K562 (cell line): ENCODE measurements around the gene PRKAR1B. TPM values are rescaled to one million over a fixed set of nuclear protein-coding genes. Genes with fewer than 3 reads are reported as not detected.

Experiments used
- ATAC-seq: fragments of 200-7000 bp; cut with Tn5 transposase; 3 replicates; pipeline ENCODE4 v1.9.1; 2020; ENCODE audit warnings: moderate library complexity
- BruUV-seq: library from RNA; stranded (reverse); fragments of 400-500 nt; replicated peaks from 2 replicates; lab custom pipeline; 2021; lab: Mats Ljungman, UMichigan
- CTCF ChIA-PET: fragments of 300-600 bp; formaldehyde crosslinking; extraction: SDS; loops from one replicate; lab custom pipeline; 2021; ENCODE audit warnings: low intra/inter-chr PET ratio; lab: Yijun Ruan, JAX
- POLR2A ChIA-PET: fragments of 300-600, 350-650 bp; sonication (Branson Sonifier 250); formaldehyde crosslinking; extraction: SDS; loops from one replicate; lab custom pipeline; 2021; ENCODE audit warnings: antibody characterized with exemption, inconsistent platforms; lab: Yijun Ruan, JAX
- DNase-seq, 4 experiments: peaks; one replicate each; pipeline versions ENCODE4 v3.0.0 to v3.0.0-alpha.2; 2011 to 2018; ENCODE audit warnings: low spot score in 3 of 4, mixed read lengths in 3 of 4; ENCODE audit errors: extremely low read depth in 1 of 4
- FAIRE-seq: peaks from 2 replicates; lab custom pipeline; 2011; peaks lifted over from hg19 to GRCh38; lab: Jason Lieb, UNC
- H2AFZ ChIP-seq: 2 replicates; pipeline ENCODE4 v1.6.0; 2011; ENCODE audit warnings: low read depth, low read length, control low read depth, inconsistent platforms
- H3K27ac ChIP-seq: fragments of 200-600 bp; 3 replicates; pipeline ENCODE4 v1.8.0; 2011; ENCODE audit warnings: low read depth, mild to moderate bottlenecking, control low read depth, inconsistent platforms, low read length, moderate library complexity, mixed read lengths; ENCODE audit errors: extremely low read depth
- H3K27me3 ChIP-seq, 2 experiments: fragments of 300-600 bp in 1 of 2; 2 replicates in 1 of 2; 3 replicates in 1 of 2; pipeline versions ENCODE4 v1.6.0 to v1.8.0; 2011; ENCODE audit warnings: inconsistent platforms in 2 of 2, low read length in 2 of 2, mild to moderate bottlenecking in 1 of 2, mixed read lengths in 1 of 2, moderate library complexity in 1 of 2; ENCODE audit not compliant: control insufficient read depth in 2 of 2, insufficient read depth in 2 of 2
- H3K36me3 ChIP-seq: fragments of 300-600 bp; 3 replicates; pipeline ENCODE4 v1.8.0; 2011; ENCODE audit warnings: mild to moderate bottlenecking, low read length, inconsistent platforms; ENCODE audit not compliant: control insufficient read depth, insufficient read depth
- H3K4me1 ChIP-seq, 2 experiments: fragments of 200-600 bp in 1 of 2; replicated peaks in 1 of 2; 2 replicates in 1 of 2; 3 replicates in 1 of 2; pipeline versions ENCODE4 v1.5.1 to v1.8.0; 2011; ENCODE audit warnings: inconsistent platforms in 2 of 2, low read length in 2 of 2, mild to moderate bottlenecking in 1 of 2, mixed read lengths in 1 of 2, moderate library complexity in 1 of 2; ENCODE audit not compliant: control insufficient read depth in 2 of 2, insufficient read depth in 2 of 2
- H3K4me2 ChIP-seq: 2 replicates; pipeline ENCODE4 v1.6.1; 2011; ENCODE audit warnings: low read length, control low read depth, inconsistent platforms, mixed read lengths; ENCODE audit not compliant: insufficient read depth
- H3K4me3 ChIP-seq: fragments of 200-600 bp; sonication (generic), shearing (Covaris generic); 2 replicates; pipeline ENCODE4 v1.5.1; 2016; ENCODE audit warnings: control low read depth, inconsistent platforms
- H3K79me2 ChIP-seq: fragments of 200-600 bp; 3 replicates; pipeline ENCODE4 v1.8.0; 2011; ENCODE audit warnings: low read length, inconsistent platforms; ENCODE audit not compliant: control insufficient read depth, insufficient read depth
- H3K9ac ChIP-seq, 2 experiments: 2 replicates each; pipeline versions ENCODE4 v1.6.0 to v1.6.1; 2011; ENCODE audit warnings: low read depth in 2 of 2, low read length in 2 of 2, control low read depth in 1 of 2, inconsistent platforms in 1 of 2, mild to moderate bottlenecking in 1 of 2, mixed read lengths in 1 of 2; ENCODE audit not compliant: insufficient read depth in 1 of 2
- H3K9me1 ChIP-seq: one replicate; pipeline ENCODE4 v1.6.0; 2011; ENCODE audit warnings: inconsistent platforms, mild to moderate bottlenecking, low read length, moderate library complexity; ENCODE audit not compliant: control insufficient read depth, insufficient read depth
- H3K9me3 ChIP-seq: replicated peaks from 2 replicates; pipeline ENCODE4 v1.5.1; 2011; ENCODE audit warnings: low read depth, low read length, inconsistent platforms; ENCODE audit not compliant: control insufficient read depth, insufficient read depth
- H4K20me1 ChIP-seq: replicated peaks from 2 replicates; pipeline ENCODE4 v1.6.1; 2011; ENCODE audit warnings: low read length, inconsistent platforms, mixed read lengths; ENCODE audit not compliant: control insufficient read depth, insufficient read depth
- ARNT ChIP-seq, 2 experiments: fragments of 450-650 bp; IDR thresholded peaks; 2 replicates each; pipeline ENCODE4 v1.6.1; 2016; ENCODE audit warnings: mild to moderate bottlenecking in 1 of 2
- CLOCK ChIP-seq: fragments of 250-450 bp; sonication (Bioruptor Pico); IDR thresholded peaks from 2 replicates; pipeline ENCODE4 v1.4.0; 2020; ENCODE audit warnings: mild to moderate bottlenecking, moderate library complexity, borderline replicate concordance
- FOXJ3 ChIP-seq: sonication (generic); formaldehyde crosslinking; IDR thresholded peaks from 2 replicates; pipeline ENCODE4 v1.4.0; 2020; ENCODE audit warnings: mild to moderate bottlenecking, missing genetic modification reagents
- GATAD2A ChIP-seq: fragments of 450-650 bp; IDR thresholded peaks from 2 replicates; pipeline ENCODE4 v1.6.1; 2017
- NCOR1 ChIP-seq: fragments of 450-650 bp; IDR thresholded peaks from 2 replicates; pipeline ENCODE4 v1.6.1; 2016; ENCODE audit warnings: mild to moderate bottlenecking, moderate library complexity
- PHB2 ChIP-seq: fragments of 450-650 bp; IDR thresholded peaks from 2 replicates; pipeline ENCODE4 v1.6.1; 2017; ENCODE audit warnings: low read depth
- POLR3G ChIP-seq: IDR thresholded peaks from 2 replicates; pipeline ENCODE4 v1.6.1; 2011; ENCODE audit not compliant: insufficient read length, insufficient replicate concordance; ENCODE audit errors: extremely low read depth
- RB1 ChIP-seq: fragments of 450-650 bp; IDR thresholded peaks from 2 replicates; pipeline ENCODE4 v1.6.1; 2017; ENCODE audit warnings: low read depth, mild to moderate bottlenecking
- SLC30A9 ChIP-seq: fragments of 250-450 bp; sonication (Bioruptor Pico); IDR thresholded peaks from 2 replicates; pipeline ENCODE4 v1.8.0; 2022; ENCODE audit warnings: mild to moderate bottlenecking, moderate library complexity
- SMAD3 ChIP-seq: fragments of 450-650 bp; formaldehyde crosslinking; conservative IDR thresholded peaks from 2 replicates; pipeline ENCODE4 v1.4.0; 2020; ENCODE audit warnings: mild to moderate bottlenecking
- SMARCE1 ChIP-seq: fragments of 450-650 bp; IDR thresholded peaks from 2 replicates; pipeline ENCODE4 v1.7.1; 2016; ENCODE audit warnings: mild to moderate bottlenecking
- SOX6 ChIP-seq: fragments of 450-650 bp; IDR thresholded peaks from 2 replicates; pipeline ENCODE4 v1.6.1; 2014; ENCODE audit warnings: mild to moderate bottlenecking
- TOE1 ChIP-seq, 2 experiments: fragments of 450-650 bp in 1 of 2; sonication (generic) in 1 of 2; formaldehyde crosslinking in 1 of 2; IDR thresholded peaks; 2 replicates each; pipeline versions ENCODE4 v1.7.1 to v1.8.0; 2016 to 2022; ENCODE audit warnings: borderline replicate concordance in 2 of 2, mild to moderate bottlenecking in 2 of 2, antibody characterized with exemption in 1 of 2, inconsistent platforms in 1 of 2, low read depth in 1 of 2, missing genetic modification reagents in 1 of 2, moderate library complexity in 1 of 2
- USF1 ChIP-seq: sonication (generic); formaldehyde crosslinking; IDR thresholded peaks from 2 replicates; pipeline ENCODE4 v1.9.0; 2022; ENCODE audit warnings: mild to moderate bottlenecking, missing genetic modification reagents
- ZC3H11A ChIP-seq: IDR thresholded peaks from 2 replicates; pipeline ENCODE4 v1.6.1; 2012; ENCODE audit warnings: low read depth, low read length, improper control_type of control experiment
- ZNF253 ChIP-seq: fragments of 250-450 bp; sonication (Bioruptor Pico); conservative IDR thresholded peaks from 2 replicates; pipeline ENCODE4 v1.6.1; 2021; ENCODE audit warnings: mild to moderate bottlenecking
- ZNF717 ChIP-seq: fragments of 250-450 bp; sonication (Bioruptor Pico); IDR thresholded peaks from 2 replicates; pipeline ENCODE4 v1.5.0; 2021
- WGBS: fragments of 100-300 bp; shearing (Covaris generic); methylation state at CpG from one replicate; pipeline ENCODE4 v1.1.6; 2016; ENCODE audit warnings: low coverage, mixed read lengths; ENCODE audit not compliant: insufficient coverage; ENCODE audit errors: missing lambda C conversion rate; 5-methylcytosine and 5-hydroxymethylcytosine counted together
- in situ Hi-C: fragments of 300-500 bp; cut with MboI; formaldehyde crosslinking; loops from 4 replicates; pipeline ENCODE4 v1.15.0; 2018; ENCODE audit warnings: inconsistent platforms, mixed read lengths
- intact Hi-C: fragments of 100-400 bp; cut with micrococcal nuclease; formaldehyde crosslinking; loops from 2 replicates; pipeline ENCODE4 v1.14.2; 2022
- polyA plus RNA-seq, 8 experiments: library from polyadenylated mRNA; depleted of rRNA in 4 of 8; stranded (reverse) in 5 of 8; unstranded in 3 of 8; fragments of >200 nt; fragmentation: Nextera tagmentation in 2 of 8; fragmentation: Illumina TruSeq in 1 of 8; extraction: Ambion mirVana in 2 of 8; extraction: Trizol in 1 of 8; gene quantifications; 2 replicates each; pipeline versions ENCODE4 v1.2.1 to v1.2.3, GENCODE V29; 2011 to 2014; ENCODE audit warnings: inconsistent platforms in 1 of 8, missing spikeins in 1 of 8
- total RNA-seq, 7 experiments: library from RNA; depleted of rRNA in 6 of 7; stranded (reverse); fragments of >200 nt in 6 of 7; fragmentation: Illumina TruSeq in 2 of 7; extraction: Trizol in 2 of 7; gene quantifications; 2 replicates each; pipeline versions ENCODE4 v1.2.1 to v1.2.3, GENCODE V29; 2011 to 2021; ENCODE audit warnings: low replicate concordance in 1 of 7

PRKAR1B gene
- total and polyA plus RNA-seq, 9 of the 15 experiments (the other 6 are each of a cell fraction or from before 2014, with no cell fraction given), result 0.99 to 30.5 (median 12.7) TPM

GRCh38 chr7:597348-598178 lies 129.5 kb downstream of the PRKAR1B start:
- peaks cover 8% of the 10 kb centered on the region for H3K9me1 ChIP-seq
- no peak overlapping the region for H2AFZ ChIP-seq
- in situ Hi-C loops, result no loop called here
- no peak overlapping the region for H3K27ac ChIP-seq
- H3K4me2 ChIP-seq, result no peak overlapping the region
- H3K4me1 ChIP-seq, result peaks cover 14 to 64% of the 10 kb centered on the region in 2 experiments
- H3K36me3 ChIP-seq, result 0 out of 3 replicates have a peak, but pooled peaks cover 4% of the 10 kb centered on the region
- DNase-seq (no peak), FAIRE-seq (no peak)
- CTCF ChIA-PET, result no interaction called here
- peaks cover under 1% of the 10 kb centered on the region; the same call in 1 of the 3 replicates for H3K79me2 ChIP-seq
- no peak overlapping the region for H3K4me3 ChIP-seq
- H4K20me1 ChIP-seq, result no peaks in the 10 kb centered on the region
- no peaks in the 10 kb centered on the region for H3K27me3 ChIP-seq
- no peak for TF ChIP-seq TOE1 (IDR thresholded peaks at IDR 0.05; ENCODE audit: borderline replicate concordance)
- no peak for TF ChIP-seq TOE1 (CRISPR knock-in tag; IDR thresholded peaks at IDR 0.05; ENCODE audit: borderline replicate concordance, low read depth)
- TF ChIP-seq ZC3H11A, result no peak
- TF ChIP-seq SMAD3 (CRISPR knock-in tag), result no peak
- TF ChIP-seq POLR3G, result no peak
- TF ChIP-seq CLOCK, result no peak
- no peak for TF ChIP-seq PHB2
- TF ChIP-seq ZNF253 (CRISPR knock-in tag), result no peak
- no peak for TF ChIP-seq FOXJ3 (CRISPR knock-in tag)
- TF ChIP-seq RB1, result no peak
- TF ChIP-seq SLC30A9 (CRISPR knock-in tag), result no peak
- no peak for TF ChIP-seq USF1
- TF ChIP-seq SMARCE1, result no peak
- no peak for TF ChIP-seq NCOR1
- TF ChIP-seq SOX6, result no peak
- no peak for TF ChIP-seq ARNT (IDR thresholded peaks at IDR 0.05)
- TF ChIP-seq GATAD2A, result no peak
- no peak for TF ChIP-seq ZNF717 (CRISPR knock-in tag)
- TF ChIP-seq, all 486 proteins: peak for 0
- Histone ChIP-seq H3K9me3 (no peaks in the 10 kb centered on the region), H3K9ac (no peak overlapping the region)
- ATAC-seq, result no peak
- intact Hi-C loops, result no loop called here
- 85% methylated on average over 31 of the region's 35 CpGs for WGBS
- POLR2A ChIA-PET, result no interaction called here
- BruUV-seq, result no TSS peak
